Transverse colon (tissue), 4 donors: ENCODE results near the gene FRMD3. TPM values are rescaled to one million over a fixed set of nuclear protein-coding genes. Genes with fewer than 3 reads are reported as not detected.

Experiments used
- DNase-seq: peaks from one replicate; pipeline ENCODE4 v3.0.0-alpha.2; 2019
- H3K27ac ChIP-seq, 4 donors: fragments of 200-600 bp; sonication (generic); 2 replicates each; pipeline ENCODE4 v1.5.1; 2016 to 2018; ENCODE audit warnings: inconsistent platforms in 4 of 4
- H3K27me3 ChIP-seq: fragments of 200-600 bp; sonication (generic); 2 replicates; pipeline ENCODE4 v1.5.1; 2017; ENCODE audit warnings: inconsistent platforms
- H3K36me3 ChIP-seq, 4 donors: fragments of 200-600 bp; sonication (generic); 2 replicates each; pipeline ENCODE4 v1.5.1; 2017 to 2019; ENCODE audit warnings: inconsistent platforms in 4 of 4
- H3K4me1 ChIP-seq, 4 donors: fragments of 200-600 bp; sonication (generic); 2 replicates each; pipeline ENCODE4 v1.5.1; 2017 to 2020; ENCODE audit warnings: inconsistent platforms in 4 of 4
- H3K4me3 ChIP-seq, 4 donors: fragments of 200-600 bp; sonication (generic); 1 replicate in 1 of 4; 2 replicates in 3 of 4; pipeline versions ENCODE4 v1.5.1 to v1.6.1; 2017 to 2019; ENCODE audit warnings: inconsistent platforms in 4 of 4
- H3K9me3 ChIP-seq, 2 donors: fragments of 200-600 bp; sonication (generic); 2 replicates each; pipeline ENCODE4 v1.5.1; 2017 to 2019; ENCODE audit warnings: inconsistent platforms in 2 of 2
- EP300 ChIP-seq: sonication (generic); formaldehyde crosslinking; IDR thresholded peaks from one replicate; pipeline ENCODE4 v1.6.1; 2017; ENCODE audit warnings: antibody characterized with exemption, low read depth
- POLR2A ChIP-seq: fragments of 450-650 bp; IDR thresholded peaks from one replicate; pipeline ENCODE4 v1.6.1; 2016; ENCODE audit warnings: antibody characterized with exemption, mild to moderate bottlenecking, moderate library complexity
- POLR2AphosphoS5 ChIP-seq, 3 donors: sonication (generic); formaldehyde crosslinking; IDR thresholded peaks; one replicate each; pipeline ENCODE4 v1.6.1; 2016; ENCODE audit warnings: antibody characterized with exemption in 3 of 3
- WGBS, 2 donors: methylation state at CpG; one replicate each; pipeline ENCODE4 v1.1.5; 2018; ENCODE audit warnings: low coverage in 1 of 2; 5-methylcytosine and 5-hydroxymethylcytosine counted together
- in situ Hi-C, 4 donors: fragments of 200-750 bp; cut with MboI; loops; one replicate each; pipeline versions ENCODE4 v1.15.0 to v1.15.1; 2017; ENCODE audit warnings: low sequenced_read_pairs in 3 of 4, low pct_ligation_motif_present in 1 of 4, low pct_unique_long_range_greater_than_20kb in 1 of 4
- intact Hi-C: fragments of 100-400 bp; cut with DNase I; formaldehyde crosslinking; loops from one replicate; pipeline ENCODE4 v1.15.1; 2023; ENCODE audit warnings: low total_unique reads
- total RNA-seq, 4 donors: library from RNA; depleted of rRNA; stranded (reverse); fragments of >200 nt; gene quantifications; one replicate each; pipeline ENCODE4 v1.1.0, GENCODE V29; 2016
- TF ChIP-seq, protein P1 (sequence below), 5 experiments: fragments of 200-600 bp in 3 of 5; fragments of 450-650 bp in 2 of 5; sonication (generic) in 3 of 5; IDR thresholded peaks; 1 replicate in 2 of 5; 2 replicates in 3 of 5; pipeline ENCODE4 v1.5.1; 2016 to 2017; ENCODE audit warnings: antibody characterized with exemption in 5 of 5, inconsistent platforms in 3 of 5, mild to moderate bottlenecking in 2 of 5, moderate library complexity in 1 of 5

FRMD3 gene
- total RNA-seq, 4 donors from 2014 or later: 5.8 to 37.0 (median 18.1) TPM

DNA sequence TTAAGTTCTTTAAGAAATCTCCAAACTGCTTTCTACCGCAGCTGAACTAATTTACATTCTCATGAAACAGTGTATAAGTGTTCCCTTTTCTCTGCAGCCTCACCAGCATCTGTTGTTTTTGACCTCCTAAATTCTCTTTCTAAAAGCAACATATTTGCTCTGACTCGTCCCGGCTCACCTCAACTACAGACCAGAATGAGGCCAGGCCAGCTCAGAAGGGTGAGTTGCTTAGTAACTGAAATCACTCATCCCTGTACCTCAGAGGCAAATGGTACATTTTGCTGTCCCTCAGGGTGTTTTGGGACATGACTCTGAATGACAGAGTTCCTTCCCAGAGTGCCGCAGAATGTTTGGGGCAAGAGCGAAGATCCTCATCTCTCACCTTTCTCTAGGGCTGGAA lies 127.5 kb downstream of the FRMD3 start:
- WGBS, 2 donors: 84 to 95% methylated on average over 4 to 5 of the region's 5 CpGs
- TF ChIP-seq POLR2AphosphoS5 (IDR thresholded peaks at IDR 0.05): no peak
- TF ChIP-seq EP300: no peak
- TF ChIP-seq, protein P1, sequence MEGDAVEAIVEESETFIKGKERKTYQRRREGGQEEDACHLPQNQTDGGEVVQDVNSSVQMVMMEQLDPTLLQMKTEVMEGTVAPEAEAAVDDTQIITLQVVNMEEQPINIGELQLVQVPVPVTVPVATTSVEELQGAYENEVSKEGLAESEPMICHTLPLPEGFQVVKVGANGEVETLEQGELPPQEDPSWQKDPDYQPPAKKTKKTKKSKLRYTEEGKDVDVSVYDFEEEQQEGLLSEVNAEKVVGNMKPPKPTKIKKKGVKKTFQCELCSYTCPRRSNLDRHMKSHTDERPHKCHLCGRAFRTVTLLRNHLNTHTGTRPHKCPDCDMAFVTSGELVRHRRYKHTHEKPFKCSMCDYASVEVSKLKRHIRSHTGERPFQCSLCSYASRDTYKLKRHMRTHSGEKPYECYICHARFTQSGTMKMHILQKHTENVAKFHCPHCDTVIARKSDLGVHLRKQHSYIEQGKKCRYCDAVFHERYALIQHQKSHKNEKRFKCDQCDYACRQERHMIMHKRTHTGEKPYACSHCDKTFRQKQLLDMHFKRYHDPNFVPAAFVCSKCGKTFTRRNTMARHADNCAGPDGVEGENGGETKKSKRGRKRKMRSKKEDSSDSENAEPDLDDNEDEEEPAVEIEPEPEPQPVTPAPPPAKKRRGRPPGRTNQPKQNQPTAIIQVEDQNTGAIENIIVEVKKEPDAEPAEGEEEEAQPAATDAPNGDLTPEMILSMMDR (IDR thresholded peaks at IDR 0.05): no peak
- TF ChIP-seq POLR2A: no peak
- no peak for DNase-seq
- no peaks in the 10 kb centered on the region for H3K36me3 ChIP-seq
- in situ Hi-C loops (no loop called here), intact Hi-C loops (no loop called here)
- H3K27ac ChIP-seq: no peak overlapping the region
- H3K4me3 ChIP-seq: no peak overlapping the region
- no peaks in the 10 kb centered on the region for H3K27me3 ChIP-seq
- H3K9me3 ChIP-seq: no peaks in the 10 kb centered on the region
- no peaks in the 10 kb centered on the region for H3K4me1 ChIP-seq

DNA sequence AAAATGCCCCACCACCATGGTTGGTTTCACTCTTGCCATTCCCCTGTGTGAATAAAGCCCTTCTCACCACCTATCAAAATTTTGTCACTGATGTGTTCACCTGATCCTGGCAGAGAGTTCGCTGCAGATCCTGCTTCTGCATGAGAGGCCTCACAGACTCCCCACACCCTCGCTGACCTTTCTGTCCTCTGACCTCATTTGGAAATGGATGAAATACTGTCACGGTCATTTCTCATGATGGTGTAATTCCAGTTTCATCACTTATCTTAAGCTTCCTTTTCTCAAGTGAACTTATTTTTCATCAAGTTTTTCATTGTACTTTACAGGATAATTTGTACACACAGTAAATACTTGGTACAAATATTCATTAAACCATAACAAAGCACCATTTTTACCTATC lies 131.3 kb downstream of the FRMD3 start:
- WGBS, 2 donors: 69 to 86% methylated on average over 3 of the region's 3 CpGs
- in situ Hi-C loops (no loop called here), intact Hi-C loops (no loop called here)
- Histone ChIP-seq H3K27me3 (no peaks in the 10 kb centered on the region), H3K27ac (no peak overlapping the region), H3K9me3 (no peaks in the 10 kb centered on the region), H3K4me1 (peaks cover 0 to 6% (median 0%) of the 10 kb centered on the region in 4 donors), H3K4me3 (no peak overlapping the region), H3K36me3 (no peaks in the 10 kb centered on the region)
- no peak for DNase-seq
- TF ChIP-seq POLR2AphosphoS5 (IDR thresholded peaks at IDR 0.05): no peak
- no peak for TF ChIP-seq POLR2A
- no peak for TF ChIP-seq EP300
- TF ChIP-seq, protein P1 (IDR thresholded peaks at IDR 0.05): no peak

DNA sequence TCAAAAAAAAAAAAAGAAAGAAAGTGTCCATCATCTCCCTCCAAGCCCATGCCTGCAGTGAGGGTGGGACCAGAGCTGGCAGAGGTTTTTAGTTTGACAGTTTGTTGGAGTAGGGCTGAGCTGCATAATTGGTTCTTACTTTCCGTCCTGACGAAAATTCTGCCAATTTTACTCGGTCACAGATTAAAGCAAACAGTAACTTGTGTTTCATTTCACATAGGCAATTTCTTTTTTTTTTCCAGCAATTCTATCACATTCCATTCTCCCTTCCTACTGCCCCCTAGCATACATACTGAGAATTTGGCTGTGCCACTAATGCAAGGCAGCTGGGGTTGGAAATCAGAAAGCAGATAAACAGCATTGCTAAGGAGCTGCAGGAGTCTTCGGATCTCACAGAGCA lies 132.4 kb downstream of the FRMD3 start:
- H3K4me1 ChIP-seq: peaks cover 0 to 6% (median 0%) of the 10 kb centered on the region in 4 donors
- intact Hi-C loops (no loop called here), in situ Hi-C loops (no loop called here)
- H3K9me3 ChIP-seq: no peaks in the 10 kb centered on the region
- no peak overlapping the region for H3K4me3 ChIP-seq
- WGBS, 2 donors: 64 to 73% methylated on average over 4 of the region's 4 CpGs
- no peak for DNase-seq
- no peaks in the 10 kb centered on the region for H3K36me3 ChIP-seq
- TF ChIP-seq, protein P1 (IDR thresholded peaks at IDR 0.05): no peak
- TF ChIP-seq POLR2AphosphoS5 (IDR thresholded peaks at IDR 0.05) (no peak), POLR2A (no peak)
- H3K27me3 ChIP-seq: no peaks in the 10 kb centered on the region
- no peak overlapping the region for H3K27ac ChIP-seq

DNA sequence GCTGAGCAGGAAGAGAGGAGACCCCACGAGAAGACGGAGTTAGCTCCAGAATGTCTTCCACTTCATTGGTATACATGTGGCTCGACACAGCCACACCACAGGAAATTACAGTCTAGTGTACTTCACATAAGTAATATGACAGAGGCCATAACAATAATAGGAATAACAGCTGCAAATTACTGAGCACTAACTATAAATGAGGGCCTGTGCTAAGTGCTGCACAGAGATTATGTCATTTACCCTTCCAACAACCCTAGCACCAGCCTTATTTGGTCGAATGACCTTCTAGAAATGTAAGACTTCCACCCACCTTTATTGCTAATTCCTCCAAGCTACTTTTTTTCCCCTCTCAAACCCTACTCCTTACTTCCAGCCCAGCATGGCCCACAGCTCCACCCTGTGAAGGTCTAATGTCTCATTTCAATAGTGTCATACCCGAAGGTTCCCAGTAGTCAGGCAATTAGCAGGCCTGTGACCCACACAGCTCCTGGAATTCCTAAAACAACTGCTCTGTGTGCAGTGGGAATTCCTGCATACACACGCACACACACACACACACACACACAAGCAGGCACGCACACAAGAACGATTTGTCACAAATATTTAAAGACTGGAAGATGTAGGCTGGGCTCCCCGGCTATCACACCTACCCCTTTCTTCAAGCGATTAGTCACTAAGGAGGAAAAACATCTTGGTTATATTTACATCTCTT lies 134.5 kb downstream of the FRMD3 start:
- H3K9me3 ChIP-seq: no peaks in the 10 kb centered on the region
- intact Hi-C loops (no loop called here), in situ Hi-C loops (no loop called here)
- no peak overlapping the region for H3K27ac ChIP-seq
- peaks cover 0 to 6% (median 0%) of the 10 kb centered on the region in 4 donors for H3K4me1 ChIP-seq
- H3K36me3 ChIP-seq: no peaks in the 10 kb centered on the region
- no peaks in the 10 kb centered on the region for H3K27me3 ChIP-seq
- H3K4me3 ChIP-seq: no peak overlapping the region
- TF ChIP-seq, protein P1 (IDR thresholded peaks at IDR 0.05): no peak
- TF ChIP-seq POLR2A: no peak
- TF ChIP-seq EP300: no peak
- TF ChIP-seq POLR2AphosphoS5 (IDR thresholded peaks at IDR 0.05): no peak
- DNase-seq: no peak
- 74 to 82% methylated on average over 5 to 10 of the region's 10 CpGs for WGBS, 2 donors
